Mesendoderm (in vitro differentiated cells): ENCODE results near the gene VPS54. TPM values are rescaled to one million over a fixed set of nuclear protein-coding genes. Genes with fewer than 3 reads are reported as not detected.

Source experiments
- DNase-seq: peaks from one replicate; pipeline ENCODE4 v3.0.0; 2013
- H2AK5ac ChIP-seq: 2 replicates; pipeline ENCODE4 v1.6.1; 2013; ENCODE audit warnings: low read length, inconsistent platforms
- H2BK120ac ChIP-seq: 2 replicates; pipeline ENCODE4 v1.6.1; 2013; ENCODE audit warnings: low read depth, mild to moderate bottlenecking, low read length, moderate library complexity, mixed read lengths
- H2BK15ac ChIP-seq: replicated peaks from 2 replicates; pipeline ENCODE4 v1.6.1; 2013; ENCODE audit warnings: low read depth, mild to moderate bottlenecking, moderate library complexity
- H2BK5ac ChIP-seq: 2 replicates; pipeline ENCODE4 v1.6.1; 2013; ENCODE audit warnings: low read length, inconsistent platforms
- H3K18ac ChIP-seq: 2 replicates; pipeline ENCODE4 v1.6.1; 2013; ENCODE audit warnings: mild to moderate bottlenecking, low read length, mixed read lengths
- H3K23ac ChIP-seq: one replicate; pipeline ENCODE4 v1.6.1; 2013; ENCODE audit warnings: low read length
- H3K27ac ChIP-seq: 2 replicates; pipeline ENCODE4 v1.5.1; 2013; ENCODE audit warnings: low read depth, mild to moderate bottlenecking, inconsistent platforms, low read length, moderate library complexity
- H3K27me3 ChIP-seq: 2 replicates; pipeline ENCODE4 v1.6.1; 2013; ENCODE audit warnings: low read length, control low read depth, mild to moderate bottlenecking, inconsistent platforms; ENCODE audit not compliant: insufficient read depth, poor library complexity
- H3K36me3 ChIP-seq: 2 replicates; pipeline ENCODE4 v1.6.1; 2013; ENCODE audit warnings: low read length, inconsistent platforms; ENCODE audit not compliant: control insufficient read depth, insufficient read depth
- H3K4ac ChIP-seq: one replicate; pipeline ENCODE4 v1.6.1; 2013; ENCODE audit warnings: low read depth, mild to moderate bottlenecking, low read length, moderate library complexity
- H3K4me1 ChIP-seq: 2 replicates; pipeline ENCODE4 v1.6.1; 2013; ENCODE audit warnings: low read depth, low read length, inconsistent platforms; ENCODE audit not compliant: control insufficient read depth
- H3K4me2 ChIP-seq: 2 replicates; pipeline ENCODE4 v1.6.1; 2013; ENCODE audit warnings: low read length
- H3K4me3 ChIP-seq: 2 replicates; pipeline ENCODE4 v1.5.1; 2013; ENCODE audit warnings: mild to moderate bottlenecking, low read length
- H3K56ac ChIP-seq: one replicate; pipeline ENCODE4 v1.6.1; 2013; ENCODE audit warnings: low read length
- H3K79me1 ChIP-seq: 2 replicates; pipeline ENCODE4 v1.6.1; 2013; ENCODE audit warnings: low read length, inconsistent platforms
- H3K79me2 ChIP-seq: 2 replicates; pipeline ENCODE4 v1.6.1; 2013; ENCODE audit warnings: mild to moderate bottlenecking, low read length; ENCODE audit not compliant: control insufficient read depth, insufficient read depth
- H3K9ac ChIP-seq: 2 replicates; pipeline ENCODE4 v1.6.1; 2013; ENCODE audit warnings: low read length, inconsistent platforms
- H4K5ac ChIP-seq: one replicate; pipeline ENCODE4 v1.6.1; 2013; ENCODE audit warnings: low read length
- H4K8ac ChIP-seq: one replicate; pipeline ENCODE4 v1.6.1; 2013; ENCODE audit warnings: low read depth, mild to moderate bottlenecking, control low read depth, low read length, moderate library complexity
- WGBS: extraction: QIAGEN DNeasy Blood & Tissue Kit; methylation state at CpG from one replicate; pipeline ENCODE4 v1.1.7; 2013; ENCODE audit warnings: low lambda C conversion rate, missing lambda C conversion rate; ENCODE audit not compliant: insufficient coverage; ENCODE audit errors: extremely low coverage; 5-methylcytosine and 5-hydroxymethylcytosine counted together
- polyA plus RNA-seq, 2 experiments: library from polyadenylated mRNA; stranded (reverse); fragments of 200-250 nt; gene quantifications; one replicate each; pipeline ENCODE4 v1.2.3, GENCODE V29; 2013

VPS54 gene
- polyA plus RNA-seq (2013, experiment 1 of 2) = 6.7 TPM
- polyA plus RNA-seq (2013, experiment 2 of 2) = 7.0 TPM

GRCh38 chr2:64019083-64019974, at the start of gene VPS54:
VPS54 (minus strand) TSS chr2:64019428; CDS start chr2:63983999, 35,429 bp downstream.
- Histone ChIP-seq H3K4me1 (peaks cover 2% of the 10 kb centered on the region), H2BK120ac (peak within 1 kb of the TSS; percentile 73), H3K27ac (peak within 1 kb of the TSS; percentile 93), H3K79me2 (peaks cover 7% of the 10 kb centered on the region), H3K79me1 (peaks cover 2% of the 10 kb centered on the region), H3K36me3 (no peaks in the 10 kb centered on the region), H4K5ac (no peak within 1 kb of the TSS), H2BK5ac (peak within 1 kb of the TSS; percentile 1), H3K4me2 (peak within 1 kb of the TSS; percentile 72), H3K4ac (peak within 1 kb of the TSS; percentile 95), H3K18ac (peak within 1 kb of the TSS; percentile 94), H3K27me3 (no peaks in the 10 kb centered on the region), H3K9ac (peak within 1 kb of the TSS; percentile 82), H3K4me3 (peak within 1 kb of the TSS; percentile 55), H2BK15ac (peak within 1 kb of the TSS; percentile 37), H3K56ac (peak within 1 kb of the TSS; percentile 90), H3K23ac (no peak within 1 kb of the TSS), H4K8ac (peak within 1 kb of the TSS; percentile 99), H2AK5ac (no peak within 1 kb of the TSS)
- no CpG with 5 or more reads among the region's 77 CpGs for WGBS
- DNase-seq = peak; percentile 74

- H2BK120ac ChIP-seq = no peak overlapping the region
- H3K56ac ChIP-seq = no peak overlapping the region
- H2AK5ac ChIP-seq = no peak overlapping the region
- H3K27me3 ChIP-seq = no peaks in the 10 kb centered on the region
- peaks cover 2% of the 10 kb centered on the region for H3K4me1 ChIP-seq
- H3K4me3 ChIP-seq = no peak overlapping the region
- H3K18ac ChIP-seq = no peak overlapping the region
- H3K79me2 ChIP-seq = no peaks in the 10 kb centered on the region
- H4K5ac ChIP-seq = no peak overlapping the region
- no peak overlapping the region for H3K23ac ChIP-seq
- no peak overlapping the region for H3K9ac ChIP-seq
- no peak overlapping the region for H3K4me2 ChIP-seq
- H2BK5ac ChIP-seq = no peak overlapping the region
- H4K8ac ChIP-seq = no peak overlapping the region
- peak; percentile 67 for DNase-seq
- H3K36me3 ChIP-seq = no peaks in the 10 kb centered on the region
- H3K27ac ChIP-seq = no peak overlapping the region
- no peak overlapping the region for H3K4ac ChIP-seq
- no peak overlapping the region for H2BK15ac ChIP-seq
- no peaks in the 10 kb centered on the region for H3K79me1 ChIP-seq
- WGBS = no CpG with 5 or more reads among the region's 1 CpG
Observed at GRCh38 chr2:64067326-64067725, 48.1 kb upstream of the VPS54 start.

- H3K4ac ChIP-seq = peak overlapping the region; percentile 43
- H3K79me2 ChIP-seq = no peaks in the 10 kb centered on the region
- no CpG with 5 or more reads among the region's 6 CpGs for WGBS
- no peak overlapping the region for H4K8ac ChIP-seq
- H4K5ac ChIP-seq = no peak overlapping the region
- DNase-seq = no peak
- H3K4me1 ChIP-seq = peaks cover 2% of the 10 kb centered on the region
- H3K9ac ChIP-seq = no peak overlapping the region
- no peaks in the 10 kb centered on the region for H3K79me1 ChIP-seq
- no peak overlapping the region for H2BK5ac ChIP-seq
- no peak overlapping the region for H2AK5ac ChIP-seq
- H3K36me3 ChIP-seq = no peaks in the 10 kb centered on the region
- H3K18ac ChIP-seq = no peak overlapping the region
- H3K56ac ChIP-seq = peak overlapping the region; percentile 47
- H3K4me3 ChIP-seq = no peak overlapping the region
- H3K4me2 ChIP-seq = no peak overlapping the region
- no peaks in the 10 kb centered on the region for H3K27me3 ChIP-seq
- H2BK120ac ChIP-seq = no peak overlapping the region
- peak overlapping the region; percentile 42 for H2BK15ac ChIP-seq
- H3K27ac ChIP-seq = no peak overlapping the region
- peak overlapping the region; percentile 50 for H3K23ac ChIP-seq
Observed at GRCh38 chr2:64065516-64065915, 46.3 kb upstream of the VPS54 start.

GRCh38 chr2:64063924-64064331, 44.7 kb upstream of the VPS54 start:
- Histone ChIP-seq H3K4me2 (no peak overlapping the region), H3K4me3 (no peak overlapping the region), H3K18ac (peak overlapping the region; percentile 57), H3K79me2 (no peaks in the 10 kb centered on the region), H2BK120ac (no peak overlapping the region), H4K8ac (no peak overlapping the region), H3K36me3 (no peaks in the 10 kb centered on the region), H3K23ac (no peak overlapping the region), H3K4ac (no peak overlapping the region), H3K27me3 (no peaks in the 10 kb centered on the region), H3K79me1 (no peaks in the 10 kb centered on the region), H3K9ac (no peak overlapping the region), H3K27ac (no peak overlapping the region), H2AK5ac (no peak overlapping the region), H4K5ac (no peak overlapping the region), H2BK15ac (no peak overlapping the region), H3K56ac (no peak overlapping the region), H3K4me1 (peaks cover 2% of the 10 kb centered on the region), H2BK5ac (no peak overlapping the region)
- WGBS = no CpG with 5 or more reads among the region's 4 CpGs
- DNase-seq = peak; percentile 87

GRCh38 chr2:64063454-64063853, 44.2 kb upstream of the VPS54 start:
- H2BK15ac ChIP-seq = no peak overlapping the region
- WGBS = no CpG with 5 or more reads among the region's 3 CpGs

More at GRCh38 chr2:64063454-64063853, 44.2 kb upstream of the VPS54 start:
- no peak overlapping the region for H3K4me2 ChIP-seq
- no peaks in the 10 kb centered on the region for H3K79me2 ChIP-seq
- H3K27me3 ChIP-seq = no peaks in the 10 kb centered on the region
- no peak overlapping the region for H3K27ac ChIP-seq
- no peaks in the 10 kb centered on the region for H3K79me1 ChIP-seq
- no peak overlapping the region for H2AK5ac ChIP-seq
- H3K4me3 ChIP-seq = no peak overlapping the region
- H4K8ac ChIP-seq = no peak overlapping the region
- no peak overlapping the region for H2BK120ac ChIP-seq
- H3K18ac ChIP-seq = no peak overlapping the region
- H2BK5ac ChIP-seq = no peak overlapping the region
- no peaks in the 10 kb centered on the region for H3K36me3 ChIP-seq
- H4K5ac ChIP-seq = no peak overlapping the region
- DNase-seq = no peak
- H3K4ac ChIP-seq = no peak overlapping the region
- no peak overlapping the region for H3K23ac ChIP-seq
- no peak overlapping the region for H3K9ac ChIP-seq
- H3K4me1 ChIP-seq = peaks cover 2% of the 10 kb centered on the region
- H3K56ac ChIP-seq = no peak overlapping the region
